Measurements from ENCODE around the gene PTPN5.

- TF ChIP-seq CTCF (IDR thresholded peaks at IDR 0.05 in 8 of 11, conservative IDR thresholded peaks at IDR 0.05 in 3 of 11) (no peak), POLR2A (IDR thresholded peaks at IDR 0.05) (no peak)
Measured at GRCh38 chr11:18699848-18700261, 91.7 kb downstream of the PTPN5 start.
